Measurements from ENCODE around the gene MRPS7. TPM values are rescaled to one million over a fixed set of nuclear protein-coding genes. Genes with fewer than 3 reads are reported as not detected.
A peak's percentile ranks its signal among the peaks of the same experiment; 100 is the strongest.

Gene MRPS7
- total RNA-seq, 1 donor from 2014 or later: 24.1 TPM

GRCh38 chr17:75300280-75300679 lies 38.6 kb downstream of the MRPS7 start:
- intact Hi-C loops (cut with DNase I): no loop called here
- Histone ChIP-seq H3K27ac (no peak overlapping the region), H3K36me3 (no peaks in the 10 kb centered on the region), H3K4me1 (no peaks in the 10 kb centered on the region), H3K4me3 (no peak overlapping the region), H3K27me3 (no peaks in the 10 kb centered on the region), H3K9me3 (no peaks in the 10 kb centered on the region)
- TF ChIP-seq, protein P1, sequence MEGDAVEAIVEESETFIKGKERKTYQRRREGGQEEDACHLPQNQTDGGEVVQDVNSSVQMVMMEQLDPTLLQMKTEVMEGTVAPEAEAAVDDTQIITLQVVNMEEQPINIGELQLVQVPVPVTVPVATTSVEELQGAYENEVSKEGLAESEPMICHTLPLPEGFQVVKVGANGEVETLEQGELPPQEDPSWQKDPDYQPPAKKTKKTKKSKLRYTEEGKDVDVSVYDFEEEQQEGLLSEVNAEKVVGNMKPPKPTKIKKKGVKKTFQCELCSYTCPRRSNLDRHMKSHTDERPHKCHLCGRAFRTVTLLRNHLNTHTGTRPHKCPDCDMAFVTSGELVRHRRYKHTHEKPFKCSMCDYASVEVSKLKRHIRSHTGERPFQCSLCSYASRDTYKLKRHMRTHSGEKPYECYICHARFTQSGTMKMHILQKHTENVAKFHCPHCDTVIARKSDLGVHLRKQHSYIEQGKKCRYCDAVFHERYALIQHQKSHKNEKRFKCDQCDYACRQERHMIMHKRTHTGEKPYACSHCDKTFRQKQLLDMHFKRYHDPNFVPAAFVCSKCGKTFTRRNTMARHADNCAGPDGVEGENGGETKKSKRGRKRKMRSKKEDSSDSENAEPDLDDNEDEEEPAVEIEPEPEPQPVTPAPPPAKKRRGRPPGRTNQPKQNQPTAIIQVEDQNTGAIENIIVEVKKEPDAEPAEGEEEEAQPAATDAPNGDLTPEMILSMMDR (IDR thresholded peaks at IDR 0.05): no peak
- DNase-seq (ENCODE audit: low spot score in 2 of 2): no peak

DNA sequence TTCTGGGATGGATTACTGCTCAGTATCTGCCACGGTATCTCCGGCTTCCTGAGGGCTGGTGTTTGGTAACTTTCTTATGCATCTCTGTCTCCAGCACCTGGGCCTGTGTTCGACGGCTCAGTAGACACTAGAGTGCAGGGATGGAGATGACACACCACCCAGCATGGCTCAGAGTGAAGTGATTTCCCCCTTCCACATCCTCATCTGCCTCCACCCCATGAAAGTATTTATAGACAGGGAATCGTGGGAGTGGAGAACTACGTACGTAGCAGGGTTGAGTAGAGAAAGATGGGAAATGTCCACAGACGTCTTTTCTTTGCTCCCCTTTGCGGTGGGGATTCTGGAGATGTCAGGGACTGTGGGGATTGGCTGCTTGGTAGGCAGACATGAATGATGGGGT lies 39.4 kb downstream of the MRPS7 start:
- Histone ChIP-seq H3K9me3 (no peaks in the 10 kb centered on the region), H3K36me3 (no peaks in the 10 kb centered on the region), H3K27me3 (no peaks in the 10 kb centered on the region), H3K4me3 (no peak overlapping the region), H3K4me1 (no peaks in the 10 kb centered on the region), H3K27ac (no peak overlapping the region)
- DNase-seq (ENCODE audit: low spot score in 2 of 2): no peak
- TF ChIP-seq, protein P1 (IDR thresholded peaks at IDR 0.05): no peak
- intact Hi-C loops (cut with DNase I): no loop called here

GRCh38 chr17:75301502-75302206 lies 40.0 kb downstream of the MRPS7 start:
- intact Hi-C loops (cut with DNase I): no loop called here
- Histone ChIP-seq H3K4me3 (no peak overlapping the region), H3K9me3 (no peaks in the 10 kb centered on the region), H3K27ac (no peak overlapping the region), H3K27me3 (no peaks in the 10 kb centered on the region), H3K4me1 (no peaks in the 10 kb centered on the region), H3K36me3 (no peaks in the 10 kb centered on the region)
- TF ChIP-seq, protein P1 (IDR thresholded peaks at IDR 0.05): no peak
- DNase-seq (ENCODE audit: low spot score in 2 of 2): no peak

GRCh38 chr17:75307957-75308731 lies 46.5 kb downstream of the MRPS7 start:
- no peaks in the 10 kb centered on the region for H3K9me3 ChIP-seq
- intact Hi-C loops (cut with DNase I): no loop called here
- H3K4me1 ChIP-seq: no peaks in the 10 kb centered on the region
- no peak overlapping the region for H3K4me3 ChIP-seq
- no peak overlapping the region for H3K27ac ChIP-seq
- TF ChIP-seq, protein P1 (IDR thresholded peaks at IDR 0.05): no peak
- no peaks in the 10 kb centered on the region for H3K36me3 ChIP-seq
- H3K27me3 ChIP-seq: no peaks in the 10 kb centered on the region
- DNase-seq (ENCODE audit: low spot score in 2 of 2): no peak

DNA sequence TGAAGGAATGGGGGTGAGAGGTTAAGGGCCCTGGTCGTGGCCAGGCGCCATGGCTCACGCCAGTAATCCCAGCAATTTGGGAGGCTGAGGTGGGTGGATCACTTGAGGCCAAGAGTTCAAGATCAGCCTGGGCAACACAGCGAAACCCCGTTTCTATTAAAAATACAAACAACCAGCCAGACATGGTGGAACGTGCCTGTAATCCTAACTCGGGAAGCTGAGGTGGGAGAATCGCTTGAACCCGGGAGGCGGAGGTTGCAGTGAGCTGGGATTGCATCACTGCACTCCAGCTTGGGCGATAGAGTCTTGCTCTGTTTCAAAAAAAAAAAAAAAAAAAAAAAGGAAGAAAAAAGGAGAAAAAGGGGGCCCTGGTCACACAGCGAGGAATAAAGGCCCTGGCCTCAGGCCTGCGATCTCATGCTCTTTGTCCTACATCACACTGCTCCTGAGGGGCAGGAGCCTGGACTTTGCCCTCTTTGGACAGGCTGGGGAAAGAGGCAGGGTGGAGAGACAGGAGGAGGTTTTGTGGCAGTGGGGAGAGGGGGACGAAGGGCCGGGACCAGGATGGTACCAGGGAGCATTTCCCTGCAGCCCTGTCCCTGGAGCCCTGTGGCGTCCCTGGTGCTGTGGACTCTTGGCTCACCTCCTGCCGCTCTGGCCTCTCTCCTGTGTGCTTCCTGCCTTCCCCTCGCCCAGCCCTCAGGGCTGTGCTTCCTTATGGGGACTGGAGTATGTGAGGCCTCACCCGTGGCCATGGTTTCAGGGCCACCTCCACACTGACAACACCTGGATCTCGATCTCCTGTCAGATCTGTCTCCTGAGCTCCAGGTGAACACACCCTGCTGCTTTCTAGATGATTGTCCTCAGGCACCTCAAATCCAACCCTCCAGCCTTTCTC lies 47.3 kb downstream of the MRPS7 start:
- Histone ChIP-seq H3K4me3 (no peak overlapping the region), H3K4me1 (no peaks in the 10 kb centered on the region), H3K27me3 (no peaks in the 10 kb centered on the region), H3K36me3 (no peaks in the 10 kb centered on the region), H3K9me3 (no peaks in the 10 kb centered on the region), H3K27ac (peak overlapping the region; percentile 6 to 30)
- TF ChIP-seq, protein P1 (IDR thresholded peaks at IDR 0.05): no peak
- intact Hi-C loops (cut with DNase I): no loop called here
- DNase-seq (ENCODE audit: low spot score in 2 of 2): no peak

Measured in ascending aorta (tissue), 2 donors.